Choroid plexus epithelial cell (primary cell): ENCODE data around the gene PCYT2.

ENCODE experiments used
- DNase-seq: peaks from one replicate; pipeline ENCODE4 v3.0.0-alpha.2; 2010; ENCODE audit warnings: low read depth
- H3K4me3 ChIP-seq: 2 replicates; pipeline ENCODE4 v1.5.1; 2011; ENCODE audit warnings: low read depth, mild to moderate bottlenecking, control low read depth, low read length, moderate library complexity
- TF ChIP-seq, protein P1 (sequence below): conservative IDR thresholded peaks from 2 replicates; pipeline ENCODE4 v1.5.1; 2011; ENCODE audit warnings: low read depth, mild to moderate bottlenecking, control low read depth, inconsistent platforms, low read length, moderate library complexity

PCYT2 gene

DNA sequence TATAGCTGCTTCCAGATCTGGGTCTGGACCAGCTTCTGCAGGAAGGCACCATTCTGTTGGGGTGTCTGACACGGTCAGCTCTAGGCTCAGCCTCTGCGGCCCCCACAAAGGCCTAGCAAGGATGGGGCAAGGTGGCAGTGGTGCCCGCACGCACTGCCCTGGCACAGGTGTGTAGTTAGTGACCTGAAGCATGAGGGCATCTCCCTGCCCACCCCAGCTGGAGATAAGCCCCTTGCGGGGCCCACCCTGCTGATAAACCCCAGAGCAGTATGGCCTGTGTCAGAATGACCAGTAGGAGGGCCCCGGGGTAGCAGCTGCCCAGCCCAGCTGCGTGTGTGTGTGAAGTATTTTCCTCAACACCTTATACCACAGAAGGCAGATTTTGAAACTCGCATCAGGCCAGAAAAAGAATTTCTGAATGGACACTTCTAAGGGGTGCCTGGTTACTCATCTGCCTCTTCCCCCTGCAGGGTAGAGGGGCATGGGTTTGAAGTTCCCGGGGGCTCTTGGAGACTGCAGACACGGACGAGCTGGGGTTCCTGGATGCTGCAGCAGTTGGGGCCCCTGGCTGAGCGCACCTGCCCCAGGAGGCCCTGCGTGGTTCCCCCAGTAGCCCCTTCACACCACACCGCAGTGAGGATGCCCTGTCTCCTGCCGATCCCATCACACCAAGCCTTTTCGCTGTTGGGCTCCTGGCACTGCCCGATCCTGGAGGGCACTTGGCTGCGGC is 44.6 kb downstream of the PCYT2 start:
- TF ChIP-seq, protein P1, sequence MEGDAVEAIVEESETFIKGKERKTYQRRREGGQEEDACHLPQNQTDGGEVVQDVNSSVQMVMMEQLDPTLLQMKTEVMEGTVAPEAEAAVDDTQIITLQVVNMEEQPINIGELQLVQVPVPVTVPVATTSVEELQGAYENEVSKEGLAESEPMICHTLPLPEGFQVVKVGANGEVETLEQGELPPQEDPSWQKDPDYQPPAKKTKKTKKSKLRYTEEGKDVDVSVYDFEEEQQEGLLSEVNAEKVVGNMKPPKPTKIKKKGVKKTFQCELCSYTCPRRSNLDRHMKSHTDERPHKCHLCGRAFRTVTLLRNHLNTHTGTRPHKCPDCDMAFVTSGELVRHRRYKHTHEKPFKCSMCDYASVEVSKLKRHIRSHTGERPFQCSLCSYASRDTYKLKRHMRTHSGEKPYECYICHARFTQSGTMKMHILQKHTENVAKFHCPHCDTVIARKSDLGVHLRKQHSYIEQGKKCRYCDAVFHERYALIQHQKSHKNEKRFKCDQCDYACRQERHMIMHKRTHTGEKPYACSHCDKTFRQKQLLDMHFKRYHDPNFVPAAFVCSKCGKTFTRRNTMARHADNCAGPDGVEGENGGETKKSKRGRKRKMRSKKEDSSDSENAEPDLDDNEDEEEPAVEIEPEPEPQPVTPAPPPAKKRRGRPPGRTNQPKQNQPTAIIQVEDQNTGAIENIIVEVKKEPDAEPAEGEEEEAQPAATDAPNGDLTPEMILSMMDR, result no peak
- H3K4me3 ChIP-seq, result no peak overlapping the region
- peak; percentile 30 for DNase-seq

GRCh38 chr17:81865733-81866439 is 45.3 kb downstream of the PCYT2 start:
- H3K4me3 ChIP-seq, result no peak overlapping the region
- peak; percentile 34 for DNase-seq
- TF ChIP-seq, protein P1, result no peak

GRCh38 chr17:81865358-81865732 is 45.9 kb downstream of the PCYT2 start:
- no peak overlapping the region for H3K4me3 ChIP-seq
- TF ChIP-seq, protein P1, result no peak
- no peak for DNase-seq

GRCh38 chr17:81863833-81864768 is 47.1 kb downstream of the PCYT2 start:
- H3K4me3 ChIP-seq, result no peak overlapping the region
- no peak for DNase-seq
- TF ChIP-seq, protein P1, result no peak

GRCh38 chr17:81863123-81863675 is 48.0 kb downstream of the PCYT2 start:
- TF ChIP-seq, protein P1, result no peak
- DNase-seq, result no peak
- H3K4me3 ChIP-seq, result no peak overlapping the region

DNA sequence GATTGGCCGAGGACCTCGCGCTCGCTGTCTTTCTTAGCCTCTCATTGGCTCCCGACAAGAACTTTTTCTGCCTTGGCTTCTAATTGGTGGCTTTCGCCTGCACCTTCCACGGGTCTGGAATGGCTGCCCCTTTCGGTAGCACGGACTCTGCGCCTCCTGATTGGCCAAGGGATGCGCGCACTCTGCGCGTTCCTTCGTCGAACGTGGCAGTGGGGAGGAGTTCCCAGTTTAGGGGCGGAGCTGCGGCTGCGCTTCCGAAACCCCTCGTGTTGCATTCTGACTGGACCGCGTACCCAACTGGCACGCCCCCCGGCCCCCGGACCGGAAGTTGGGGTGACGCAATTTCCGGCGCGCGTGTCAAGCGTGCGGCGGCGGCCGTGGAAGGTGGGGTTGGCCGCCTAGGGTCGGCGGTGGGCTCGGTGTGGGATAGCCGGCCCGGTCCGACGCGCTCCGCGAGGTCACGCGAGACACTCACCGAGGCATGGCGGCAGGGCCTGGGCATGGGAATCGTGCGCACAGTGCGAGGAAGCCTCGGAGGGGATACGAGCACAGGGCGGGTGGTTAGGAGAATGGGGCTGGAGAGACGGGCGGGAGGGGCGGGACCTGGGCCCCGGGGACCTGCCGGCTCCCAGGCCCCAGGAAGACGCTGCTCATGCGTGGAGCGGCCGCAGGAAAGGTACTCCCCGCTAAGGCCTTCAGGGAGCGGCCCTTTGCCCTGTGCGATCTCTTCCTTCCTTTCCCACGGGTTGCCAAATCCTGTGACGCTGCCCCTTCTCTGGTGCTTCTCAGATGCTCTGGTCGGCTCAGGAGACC is 50.2 kb downstream of the PCYT2 start:
- H3K4me3 ChIP-seq, result peak overlapping the region; percentile 75
- TF ChIP-seq, protein P1, result peak; percentile 27
- DNase-seq, result peak; percentile 100
